Measurements from ENCODE around the gene EDIL3. TPM values are rescaled to one million over a fixed set of nuclear protein-coding genes. Genes with fewer than 3 reads are reported as not detected.

EDIL3 gene
- total and polyA plus RNA-seq, 10 of the 15 experiments (the other 5 are each of a cell fraction or from before 2014, with no cell fraction given), result 0.01 to 0.62 (median 0.20) TPM

GRCh38 chr5:84433461-84433860, 48.8 kb upstream of the EDIL3 start (continued):
- no peak for TF ChIP-seq ELK1 (IDR thresholded peaks at IDR 0.05; ENCODE audit: low read depth, low read length)
- no peak for TF ChIP-seq PBX3 (IDR thresholded peaks at IDR 0.05; ENCODE audit: insufficient replicate concordance, low read depth, low read length)
- TF ChIP-seq YBX1 (IDR thresholded peaks at IDR 0.05), result no peak
- TF ChIP-seq IRF3 (IDR thresholded peaks at IDR 0.05), result no peak
- no peak for TF ChIP-seq RCOR1 (conservative IDR thresholded peaks at IDR 0.05; ENCODE audit: low read depth, low read length)
- no peak for TF ChIP-seq SIX5 (IDR thresholded peaks at IDR 0.05; ENCODE audit: low read depth, low read length, severe bottlenecking)
- no peak for TF ChIP-seq RUNX3 (IDR thresholded peaks at IDR 0.05; ENCODE audit: low read length)

- ChIA-PET SMC1A (ENCODE audit: uncharacterized antibody, unreplicated experiment) (no interaction called here), CTCF (no interaction called here), RAD21 (ENCODE audit: unreplicated experiment) (no interaction called here), POLR2A (no interaction called here)
- ATAC-seq (no peak), DNase-seq (ENCODE audit: low read depth, low spot score) (no peak), FAIRE-seq (no peak)
- no TSS peak for BruUV-seq (replicated peaks)
- H3K9me3 ChIP-seq (replicated peaks; ENCODE audit: control insufficient read depth, insufficient read depth, low read length), result no peaks in the 10 kb centered on the region
- no peaks in the 10 kb centered on the region for H3K36me3 ChIP-seq (ENCODE audit: control insufficient read depth in 2 of 2, insufficient read depth in 2 of 2, low read length in 1 of 2)
- no peak overlapping the region for H3K4me2 ChIP-seq (ENCODE audit: control insufficient read depth, insufficient read depth)
- 13% methylated on average over 3 of the region's 3 CpGs for WGBS (ENCODE audit: insufficient coverage, insufficient replicate concordance, low lambda C conversion rate, missing lambda C conversion rate)
- no peaks in the 10 kb centered on the region for H3K79me2 ChIP-seq (ENCODE audit: control insufficient read depth, insufficient read depth, low read length)
- intact Hi-C loops (cut with micrococcal nuclease; ENCODE audit: unreplicated experiment) (no loop called here), in situ Hi-C loops (cut with MboI) (no loop called here)
- H3K27me3 ChIP-seq (replicated peaks in 1 of 2; ENCODE audit: control insufficient read depth in 2 of 2, insufficient read depth in 2 of 2, low read length in 1 of 2), result no peaks in the 10 kb centered on the region
- TF ChIP-seq CTCF (IDR thresholded peaks at IDR 0.05 in 2 of 3, conservative IDR thresholded peaks at IDR 0.05 in 1 of 3; ENCODE audit: control insufficient read depth in 2 of 3, extremely low read depth in 1 of 3, insufficient read depth in 1 of 3, low read depth in 3 of 3, low read length in 3 of 3) (no peak), TCF7 (IDR thresholded peaks at IDR 0.05; ENCODE audit: borderline replicate concordance) (no peak), ATF7 (IDR thresholded peaks at IDR 0.05; ENCODE audit: low read depth) (no peak), NR2C1 (IDR thresholded peaks at IDR 0.05) (no peak), ELK1 (IDR thresholded peaks at IDR 0.05; ENCODE audit: low read depth, low read length) (no peak), SP1 (IDR thresholded peaks at IDR 0.05; ENCODE audit: low read depth, low read length) (no peak), ZNF207 (IDR thresholded peaks at IDR 0.05; ENCODE audit: borderline replicate concordance) (no peak), EGR1 (IDR thresholded peaks at IDR 0.05; ENCODE audit: borderline replicate concordance in 1 of 2, low read depth in 2 of 2, low read length in 2 of 2) (no peak), TAF1 (IDR thresholded peaks at IDR 0.05; ENCODE audit: borderline replicate concordance, low read depth, low read length) (no peak), RUNX3 (IDR thresholded peaks at IDR 0.05; ENCODE audit: low read length) (no peak)
- no peak overlapping the region for H3K27ac ChIP-seq (ENCODE audit: control insufficient read depth, insufficient read depth)
- no peaks in the 10 kb centered on the region for H3K4me1 ChIP-seq (ENCODE audit: control insufficient read depth, insufficient read depth, low read length)
- H4K20me1 ChIP-seq (ENCODE audit: control insufficient read depth, insufficient read depth), result no peaks in the 10 kb centered on the region
- H3K9ac ChIP-seq (ENCODE audit: control insufficient read depth, insufficient read depth, low read length), result no peak overlapping the region
- no peak overlapping the region for H3K4me3 ChIP-seq
- no peak overlapping the region for H2AFZ ChIP-seq (ENCODE audit: control insufficient read depth, low read depth, low read length)
These were observed 46.4 kb upstream of the EDIL3 start for GRCh38 chr5:84430863-84431663.
